Testis (tissue), 3 donors: Measurements from ENCODE around the gene EEF1G. TPM values are rescaled to one million over a fixed set of nuclear protein-coding genes. Genes with fewer than 3 reads are reported as not detected.
"Not testable (repeated sequence)": the region's sequence is repeated elsewhere in the genome, so short reads cannot be mapped to it uniquely, and the experiment has no call there.

Source experiments
- DNase-seq: peaks from one replicate; pipeline ENCODE4 v3.0.0-alpha.2; 2019
- H3K27ac ChIP-seq, 2 donors: fragments of 200-600 bp; sonication (generic); one replicate each; pipeline ENCODE4 v1.5.1; 2019
- H3K27me3 ChIP-seq: fragments of 200-600 bp; sonication (generic); one replicate; pipeline ENCODE4 v1.5.1; 2019
- H3K36me3 ChIP-seq: fragments of 200-600 bp; sonication (generic); one replicate; pipeline ENCODE4 v1.5.1; 2017; ENCODE audit warnings: low read depth; ENCODE audit errors: missing control alignments
- H3K4me1 ChIP-seq: fragments of 200-600 bp; sonication (generic); one replicate; pipeline ENCODE4 v1.5.1; 2019
- H3K4me3 ChIP-seq, 2 donors: fragments of 200-600 bp; sonication (generic); one replicate each; pipeline ENCODE4 v1.5.1; 2017 to 2019
- H3K9me3 ChIP-seq: fragments of 200-600 bp; sonication (generic); one replicate; pipeline ENCODE4 v1.5.1; 2017
- POLR2A ChIP-seq: fragments of 450-650 bp; IDR thresholded peaks from one replicate; pipeline ENCODE4 v1.6.1; 2017; ENCODE audit warnings: antibody characterized with exemption, mild to moderate bottlenecking, moderate library complexity
- WGBS, 2 donors: methylation state at CpG; one replicate each; pipeline ENCODE4 v1.1.5; 2018; 5-methylcytosine and 5-hydroxymethylcytosine counted together
- intact Hi-C: fragments of 100-400 bp; cut with DNase I; formaldehyde crosslinking; loops from one replicate; pipeline ENCODE4 v1.15.1; 2023; ENCODE audit warnings: low total_unique reads
- polyA plus RNA-seq: library from polyadenylated mRNA; stranded (reverse); fragments of 350-450 nt; fragmentation: Illumina TruSeq; extraction: RNeasy Lipid Tissue Mini Kit (QIAGEN cat#74804); gene quantifications from one replicate; pipeline ENCODE4 v1.2.3, GENCODE V29; 2014; ENCODE audit warnings: low read depth, low replicate concordance; ENCODE audit not compliant: insufficient read depth
- total RNA-seq, 2 donors: library from RNA; depleted of rRNA; stranded (reverse); fragments of >200 nt; gene quantifications; one replicate each; pipeline ENCODE4 v1.2.3, GENCODE V29; 2016
- TF ChIP-seq, protein P1 (sequence below), 3 experiments: fragments of 450-650 bp in 2 of 3; fragments of 200-600 bp in 1 of 3; sonication (generic) in 1 of 3; IDR thresholded peaks; one replicate each; pipeline ENCODE4 v1.5.1; 2016 to 2019; ENCODE audit warnings: antibody characterized with exemption in 3 of 3, mild to moderate bottlenecking in 2 of 3, moderate library complexity in 1 of 3

Gene EEF1G
- total and polyA plus RNA-seq, 3 donors from 2014 or later = 607 to 1,165 (median 868) TPM

DNA sequence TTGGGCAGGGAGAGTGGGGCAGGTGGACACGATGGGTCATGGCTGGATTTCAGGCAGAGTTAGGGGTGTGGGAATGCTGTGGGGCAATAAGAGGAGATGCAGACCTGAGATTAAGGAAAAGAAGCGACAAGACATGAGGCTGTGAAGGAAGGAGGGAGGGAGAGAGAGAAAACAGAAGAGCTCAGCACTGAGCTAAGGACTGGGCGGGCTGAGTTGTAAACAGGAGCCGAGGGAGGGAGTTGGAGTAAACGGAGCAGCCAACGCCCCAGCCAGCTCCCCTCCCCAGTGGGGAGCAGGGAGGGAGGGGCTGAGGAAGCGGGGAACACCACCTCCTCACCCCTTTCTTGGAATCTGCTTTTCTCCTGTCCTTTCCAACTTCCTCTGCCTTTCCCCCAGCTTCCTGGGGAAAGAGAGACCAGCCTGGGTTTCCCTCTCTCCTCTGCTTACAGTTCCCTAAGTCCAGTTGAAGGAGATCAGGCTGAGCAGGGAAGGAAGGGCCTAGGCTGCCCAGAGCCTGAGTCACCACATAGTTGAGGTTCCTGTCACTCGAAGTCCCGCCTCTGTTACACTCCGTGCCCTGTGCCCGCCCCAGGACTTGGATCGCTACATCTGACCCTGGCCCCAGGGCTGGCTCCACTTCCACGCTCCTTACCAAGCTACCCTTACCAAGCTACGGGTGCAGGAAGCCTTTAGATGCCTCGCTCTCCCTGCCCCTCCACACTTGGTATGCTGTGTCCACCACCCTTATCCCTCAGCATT, 20.4 kb downstream of the EEF1G start:
- intact Hi-C loops = no loop called here
- H3K4me1 ChIP-seq = peaks cover 71% of the 10 kb centered on the region
- no peaks in the 10 kb centered on the region for H3K36me3 ChIP-seq
- peak overlapping the region; percentile 85 to 89 for H3K27ac ChIP-seq
- no peaks in the 10 kb centered on the region for H3K9me3 ChIP-seq
- H3K4me3 ChIP-seq = peak overlapping the region in 1 of 2 donors; percentile 3
- no peak for TF ChIP-seq POLR2A
- TF ChIP-seq, protein P1, sequence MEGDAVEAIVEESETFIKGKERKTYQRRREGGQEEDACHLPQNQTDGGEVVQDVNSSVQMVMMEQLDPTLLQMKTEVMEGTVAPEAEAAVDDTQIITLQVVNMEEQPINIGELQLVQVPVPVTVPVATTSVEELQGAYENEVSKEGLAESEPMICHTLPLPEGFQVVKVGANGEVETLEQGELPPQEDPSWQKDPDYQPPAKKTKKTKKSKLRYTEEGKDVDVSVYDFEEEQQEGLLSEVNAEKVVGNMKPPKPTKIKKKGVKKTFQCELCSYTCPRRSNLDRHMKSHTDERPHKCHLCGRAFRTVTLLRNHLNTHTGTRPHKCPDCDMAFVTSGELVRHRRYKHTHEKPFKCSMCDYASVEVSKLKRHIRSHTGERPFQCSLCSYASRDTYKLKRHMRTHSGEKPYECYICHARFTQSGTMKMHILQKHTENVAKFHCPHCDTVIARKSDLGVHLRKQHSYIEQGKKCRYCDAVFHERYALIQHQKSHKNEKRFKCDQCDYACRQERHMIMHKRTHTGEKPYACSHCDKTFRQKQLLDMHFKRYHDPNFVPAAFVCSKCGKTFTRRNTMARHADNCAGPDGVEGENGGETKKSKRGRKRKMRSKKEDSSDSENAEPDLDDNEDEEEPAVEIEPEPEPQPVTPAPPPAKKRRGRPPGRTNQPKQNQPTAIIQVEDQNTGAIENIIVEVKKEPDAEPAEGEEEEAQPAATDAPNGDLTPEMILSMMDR (IDR thresholded peaks at IDR 0.05) = no peak
- no peaks in the 10 kb centered on the region for H3K27me3 ChIP-seq
- peak; percentile 81 for DNase-seq
- WGBS, 2 donors = 22 to 37% methylated on average over 8 to 15 of the region's 15 CpGs

- H3K27me3 ChIP-seq = no peaks in the 10 kb centered on the region
- H3K27ac ChIP-seq = peak overlapping the region; percentile 85 to 89
- peaks cover 78% of the 10 kb centered on the region for H3K4me1 ChIP-seq
- no peaks in the 10 kb centered on the region for H3K36me3 ChIP-seq
- no peak for DNase-seq
- intact Hi-C loops = no loop called here
- WGBS, 2 donors = 43 to 51% methylated on average over 4 of the region's 4 CpGs
- no peaks in the 10 kb centered on the region for H3K9me3 ChIP-seq
- H3K4me3 ChIP-seq = no peak overlapping the region
- TF ChIP-seq, protein P1 (IDR thresholded peaks at IDR 0.05) = no peak
- no peak for TF ChIP-seq POLR2A
Measured at GRCh38 chr11:62552485-62553079, 21.1 kb downstream of the EEF1G start.

GRCh38 chr11:62550478-62550877, 23.2 kb downstream of the EEF1G start:
- intact Hi-C loops, H3K9me3 ChIP-seq, H3K27me3 ChIP-seq, H3K36me3 ChIP-seq, H3K27ac ChIP-seq, DNase-seq, H3K4me3 ChIP-seq: not testable (repeated sequence)
- H3K4me1 ChIP-seq = peaks cover 62% of the 10 kb centered on the region
- WGBS, 2 donors = 91 to 93% methylated on average over 2 of the region's 2 CpGs

GRCh38 chr11:62548545-62549335, 25.0 kb downstream of the EEF1G start:
- no peak overlapping the region for H3K4me3 ChIP-seq
- TF ChIP-seq POLR2A = no peak
- TF ChIP-seq, protein P1 (IDR thresholded peaks at IDR 0.05) = no peak
- peaks cover 47% of the 10 kb centered on the region for H3K4me1 ChIP-seq
- H3K27me3 ChIP-seq = no peaks in the 10 kb centered on the region
- H3K36me3 ChIP-seq = no peaks in the 10 kb centered on the region
- peak; percentile 65 for DNase-seq
- H3K27ac ChIP-seq = peak overlapping the region; percentile 21 to 95
- WGBS, 2 donors = 38 to 59% methylated on average over 17 of the region's 17 CpGs
- H3K9me3 ChIP-seq = no peaks in the 10 kb centered on the region
- intact Hi-C loops = loop anchor here (10.0 kb wide), 1 partner anchor 154 kb away; no protein-coding TSS in a partner anchor
